ENCODE data around the gene EYS.

DNA sequence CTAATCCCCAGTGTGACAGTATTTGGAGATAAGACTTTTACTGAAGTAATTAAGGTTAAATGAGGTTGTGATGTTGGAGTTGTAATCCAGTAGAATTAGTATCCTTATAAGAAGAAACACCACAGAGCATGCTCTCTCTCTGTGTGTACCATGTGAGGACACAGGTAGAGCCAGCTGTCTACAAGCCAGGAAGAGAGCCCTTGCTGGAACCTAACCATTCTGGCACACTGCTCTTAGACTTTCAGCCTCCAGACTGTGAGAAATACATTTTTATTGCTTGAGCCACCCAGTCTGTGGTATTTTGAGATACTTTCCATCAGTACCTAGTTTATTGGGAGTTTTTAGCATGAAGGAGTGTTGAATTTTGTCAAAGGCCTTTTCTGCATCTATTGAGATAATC, 1961.2 kb downstream of the EYS start:
- TF ChIP-seq POLR2AphosphoS5 (IDR thresholded peaks at IDR 0.05; ENCODE audit: borderline replicate concordance, low read depth, low read length) (no peak), EZH2 (IDR thresholded peaks at IDR 0.05) (no peak), FOXP2 (optimal IDR thresholded peaks at IDR 0.05; ENCODE audit: control extremely low read depth, extremely low read length, insufficient read depth) (no peak)

Measured in SK-N-MC (cell line).